GM21447 (cell line): ENCODE results near the gene P2RX1.
"Not testable (repeated sequence)": the region's sequence is repeated elsewhere in the genome, so short reads cannot be mapped to it uniquely, and the experiment has no call there.

Experiments used
- ATAC-seq: cut with Tn5 transposase; IDR thresholded peaks from one replicate; pipeline ENCODE4 v1.9.1; 2021; ENCODE audit not compliant: unreplicated experiment

P2RX1 gene

GRCh38 chr17:3861761-3862681 lies 54.2 kb downstream of the P2RX1 start:
- ATAC-seq, result no peak

DNA sequence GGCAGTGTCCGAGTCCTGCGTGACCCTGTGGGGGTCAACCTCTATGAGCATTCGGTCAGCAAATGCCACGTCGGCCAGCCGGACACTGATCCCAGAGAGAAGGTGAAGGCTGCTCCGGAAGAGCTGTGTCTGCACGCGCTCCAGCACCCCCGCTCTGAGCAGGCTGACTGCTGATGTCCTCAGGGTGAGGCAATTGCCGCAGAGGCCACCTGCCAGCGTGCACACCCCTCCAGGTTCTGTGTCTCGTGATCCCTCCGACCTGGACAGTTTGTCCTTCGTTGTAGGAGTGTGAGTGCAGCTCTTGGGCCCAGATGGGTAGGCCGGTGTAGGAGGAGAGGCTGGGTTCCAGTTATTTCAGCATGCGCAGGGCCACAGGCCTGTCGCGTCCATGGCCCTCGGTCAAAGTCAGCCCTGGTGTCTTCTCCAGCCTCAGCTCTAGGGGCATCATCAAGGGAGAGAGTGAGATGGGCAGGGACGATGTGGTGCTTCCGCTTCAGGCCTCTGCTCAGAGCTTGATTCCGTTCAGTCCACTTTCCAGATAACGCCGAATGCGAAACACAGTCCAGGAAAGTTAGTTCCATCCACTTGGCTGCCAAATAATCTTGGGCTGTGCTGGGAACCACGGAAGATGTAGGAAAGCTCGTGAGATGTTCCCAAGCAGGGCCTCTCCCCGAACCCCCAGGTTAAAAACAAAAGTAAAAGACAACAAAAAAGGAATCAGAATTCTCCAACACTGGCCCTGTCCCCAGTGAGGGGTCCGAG lies 55.1 kb downstream of the P2RX1 start:
- ATAC-seq, result no peak

- no peak for ATAC-seq
Measured at GRCh38 chr17:3859940-3860339, 56.3 kb downstream of the P2RX1 start.

- ATAC-seq, result no peak
Measured at GRCh38 chr17:3857261-3858105, 58.8 kb downstream of the P2RX1 start.

DNA sequence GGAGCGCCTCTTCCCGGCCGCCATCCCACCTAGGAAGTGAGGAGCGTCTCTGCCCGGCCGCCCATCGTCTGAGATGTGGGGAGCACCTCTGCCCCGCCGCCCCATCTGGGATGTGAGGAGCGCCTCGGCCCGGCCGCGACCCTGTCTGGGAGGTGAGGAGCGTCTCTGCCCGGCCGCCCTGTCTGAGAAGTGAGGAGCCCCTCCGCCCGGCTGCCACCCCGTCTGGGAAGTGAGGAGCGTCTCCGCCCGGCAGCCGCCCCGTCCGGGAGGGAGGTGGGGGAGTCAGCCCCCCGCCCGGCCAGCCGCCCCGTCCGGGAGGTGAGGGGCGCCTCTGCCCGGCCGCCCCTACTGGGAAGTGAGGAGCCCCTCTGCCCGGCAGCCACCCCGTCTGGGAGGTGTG lies 62.1 kb downstream of the P2RX1 start:
- ATAC-seq, result not testable (repeated sequence)

DNA sequence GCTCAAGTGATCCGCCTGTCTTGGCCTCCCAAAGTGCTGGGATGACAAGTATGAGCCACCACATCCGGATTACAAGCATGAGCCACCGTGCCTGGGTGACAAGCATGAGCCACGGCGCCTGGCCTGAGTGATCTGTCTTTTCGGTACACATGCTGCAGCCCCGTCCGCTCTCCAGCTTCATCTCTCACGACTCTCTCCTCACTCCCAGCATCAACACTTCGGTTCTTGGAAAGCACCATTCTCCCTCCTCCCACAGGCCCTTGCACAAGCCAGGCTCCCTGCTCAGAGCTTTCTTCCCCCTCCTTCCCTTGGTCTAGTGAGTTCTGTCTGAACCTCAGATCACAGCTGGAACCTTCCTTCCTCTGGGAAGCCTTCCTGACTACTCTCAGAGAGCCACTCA lies 63.7 kb downstream of the P2RX1 start:
- no peak for ATAC-seq

DNA sequence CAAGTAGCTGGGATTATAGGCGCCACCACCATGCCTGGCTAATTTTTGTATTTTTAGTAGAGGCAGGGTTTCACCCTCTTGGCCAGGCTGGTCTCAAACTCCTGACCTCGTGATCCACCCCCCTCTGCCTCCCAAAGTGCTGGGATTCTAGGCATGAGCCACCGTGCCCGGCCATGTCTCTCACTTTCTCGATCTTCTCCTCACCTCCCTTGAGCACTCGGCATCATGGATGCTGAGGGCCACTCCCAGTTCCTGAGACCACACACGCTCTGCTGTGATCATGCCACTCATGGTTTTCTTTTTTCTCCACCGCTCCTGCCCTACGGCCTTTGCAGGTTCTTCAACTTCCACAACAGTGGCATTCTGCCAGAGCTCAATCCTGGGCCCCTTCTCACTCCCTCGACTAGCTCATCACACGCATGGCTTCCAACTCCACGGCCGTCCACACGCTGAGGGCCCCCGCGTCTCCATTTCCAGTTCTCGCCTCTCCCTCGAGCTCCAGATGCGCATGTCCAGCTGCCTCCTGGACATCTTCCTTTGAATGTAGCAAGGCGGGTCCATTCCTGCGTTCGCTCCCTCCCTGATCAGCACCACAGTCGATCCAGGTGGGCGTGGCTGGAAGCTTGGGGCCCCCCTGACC lies 64.7 kb downstream of the P2RX1 start:
- no peak for ATAC-seq

DNA sequence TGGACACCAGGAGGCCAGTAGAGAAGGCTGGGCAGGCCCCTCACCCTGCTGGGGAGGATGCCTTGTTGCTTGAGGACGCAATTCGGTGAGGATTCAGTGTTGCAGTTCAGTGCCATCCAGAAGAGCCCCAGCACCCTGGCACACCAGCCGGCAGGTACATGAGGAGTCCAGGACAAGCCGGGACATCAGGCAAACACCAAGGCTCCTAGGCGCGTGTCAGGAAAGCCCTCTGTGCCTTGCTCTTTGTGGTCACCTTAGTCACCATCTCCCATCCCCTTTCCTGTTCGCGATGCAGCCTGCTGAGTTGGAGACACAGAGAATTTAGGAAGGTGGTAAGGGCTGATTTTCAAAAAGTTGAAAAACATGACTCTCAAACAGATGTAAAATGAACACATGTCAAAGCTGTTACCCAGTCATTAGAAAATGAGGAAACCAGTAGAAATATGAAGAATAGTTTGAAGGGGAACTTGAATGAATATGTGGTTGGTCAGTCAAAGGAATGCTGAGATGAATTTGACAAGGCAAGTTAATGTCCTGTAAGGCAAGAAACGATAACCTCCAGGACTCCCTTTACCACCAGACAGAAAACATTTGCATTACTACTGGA lies 67.9 kb downstream of the P2RX1 start:
- ATAC-seq, result no peak

GRCh38 chr17:3847165-3847670 lies 69.0 kb downstream of the P2RX1 start:
- ATAC-seq, result no peak
